HepG2 (cell line): ENCODE results near the gene SERINC2. TPM values are rescaled to one million over a fixed set of nuclear protein-coding genes. Genes with fewer than 3 reads are reported as not detected.

Experiments
- ARNT2 ChIP-seq: sonication (generic); formaldehyde crosslinking; IDR thresholded peaks from 2 replicates; pipeline ENCODE4 v1.8.0; 2022; ENCODE audit warnings: mild to moderate bottlenecking, low read depth, missing genetic modification reagents, moderate library complexity
- EHMT2 ChIP-seq: fragments of 200-600 bp; sonication (generic); IDR thresholded peaks from 2 replicates; pipeline ENCODE4 v1.7.0; 2017; ENCODE audit warnings: antibody characterized with exemption, low read depth, low read length, borderline replicate concordance
- HBP1 ChIP-seq: IDR thresholded peaks from 2 replicates; pipeline ENCODE4 v1.6.1; 2016; ENCODE audit warnings: low read depth, control low read depth
- MEF2D ChIP-seq: sonication (generic); formaldehyde crosslinking; IDR thresholded peaks from 2 replicates; pipeline ENCODE4 v1.5.1; 2020; ENCODE audit warnings: mild to moderate bottlenecking, missing genetic modification reagents
- SNAI1 ChIP-seq: sonication (generic); formaldehyde crosslinking; IDR thresholded peaks from 2 replicates; pipeline ENCODE4 v1.5.0; 2020; ENCODE audit warnings: mild to moderate bottlenecking, missing genetic modification reagents, borderline replicate concordance
- TEAD2 ChIP-seq: sonication (generic); formaldehyde crosslinking; IDR thresholded peaks from 2 replicates; pipeline ENCODE4 v1.9.0; 2021; ENCODE audit warnings: missing genetic modification reagents
- UBTF ChIP-seq: sonication (generic); formaldehyde crosslinking; IDR thresholded peaks from 2 replicates; pipeline ENCODE4 v1.4.0; 2020; ENCODE audit warnings: mild to moderate bottlenecking, missing genetic modification reagents
- ZFP90 ChIP-seq: sonication (generic); formaldehyde crosslinking; IDR thresholded peaks from 2 replicates; pipeline ENCODE4 v1.8.0; 2022; ENCODE audit warnings: missing genetic modification reagents, mild to moderate bottlenecking, inconsistent platforms, borderline replicate concordance
- ZKSCAN1 ChIP-seq: fragments of 150-350 bp; IDR thresholded peaks from 2 replicates; pipeline ENCODE4 v1.6.1; 2014; ENCODE audit warnings: low read length
- ZNF274 ChIP-seq: sonication (generic); formaldehyde crosslinking; IDR thresholded peaks from 2 replicates; pipeline ENCODE4 v1.5.1; 2020; ENCODE audit warnings: mild to moderate bottlenecking, missing genetic modification reagents
- ZNF329 ChIP-seq: sonication (generic); formaldehyde crosslinking; IDR thresholded peaks from 2 replicates; pipeline ENCODE4 v1.9.0; 2021; ENCODE audit warnings: low read depth, mild to moderate bottlenecking, missing genetic modification reagents
- ZNF33B ChIP-seq: sonication (generic); formaldehyde crosslinking; IDR thresholded peaks from 2 replicates; pipeline ENCODE4 v1.5.1; 2020; ENCODE audit warnings: mild to moderate bottlenecking, missing genetic modification reagents
- ZUFSP ChIP-seq: sonication (generic); formaldehyde crosslinking; IDR thresholded peaks from 2 replicates; pipeline ENCODE4 v1.9.0; 2021; ENCODE audit warnings: missing genetic modification reagents, mild to moderate bottlenecking, borderline replicate concordance
- polyA plus RNA-seq, 8 experiments: library from polyadenylated mRNA; depleted of rRNA in 3 of 8; stranded (reverse) in 7 of 8; unstranded in 1 of 8; fragments of >200 nt; fragmentation: Illumina TruSeq in 4 of 8; extraction: Trizol in 4 of 8; gene quantifications; 2 replicates each; pipeline versions ENCODE4 v1.2.1 to v1.2.3, GENCODE V29; 2011 to 2016; ENCODE audit warnings: low read depth in 4 of 8, missing spikeins in 1 of 8, mixed read lengths in 1 of 8; ENCODE audit not compliant: insufficient read depth in 1 of 8
- total RNA-seq, 5 experiments: library from RNA; depleted of rRNA; stranded (reverse); fragments of >200 nt; fragmentation: Illumina TruSeq; extraction: Trizol; gene quantifications; 2 replicates each; pipeline ENCODE4 v1.2.3, GENCODE V29; 2016; ENCODE audit warnings: low read depth in 1 of 5
- TF ChIP-seq, protein P1 (sequence below): IDR thresholded peaks from 2 replicates; pipeline ENCODE4 v1.4.0; 2020; ENCODE audit warnings: mild to moderate bottlenecking, missing genetic modification reagents
- TF ChIP-seq, protein P2 (sequence below): sonication (generic); formaldehyde crosslinking; conservative IDR thresholded peaks from 2 replicates; pipeline ENCODE4 v1.4.0; 2020; ENCODE audit warnings: missing genetic modification reagents
- TF ChIP-seq, protein P3 (sequence below): sonication (generic); formaldehyde crosslinking; IDR thresholded peaks from 2 replicates; pipeline ENCODE4 v1.9.0; 2022; ENCODE audit warnings: low read depth, missing genetic modification reagents

SERINC2 gene
- total and polyA plus RNA-seq, 2 of the 13 experiments (the other 11 are each of a cell fraction or from before 2014, with no cell fraction given) = 4.8 to 126 TPM

DNA sequence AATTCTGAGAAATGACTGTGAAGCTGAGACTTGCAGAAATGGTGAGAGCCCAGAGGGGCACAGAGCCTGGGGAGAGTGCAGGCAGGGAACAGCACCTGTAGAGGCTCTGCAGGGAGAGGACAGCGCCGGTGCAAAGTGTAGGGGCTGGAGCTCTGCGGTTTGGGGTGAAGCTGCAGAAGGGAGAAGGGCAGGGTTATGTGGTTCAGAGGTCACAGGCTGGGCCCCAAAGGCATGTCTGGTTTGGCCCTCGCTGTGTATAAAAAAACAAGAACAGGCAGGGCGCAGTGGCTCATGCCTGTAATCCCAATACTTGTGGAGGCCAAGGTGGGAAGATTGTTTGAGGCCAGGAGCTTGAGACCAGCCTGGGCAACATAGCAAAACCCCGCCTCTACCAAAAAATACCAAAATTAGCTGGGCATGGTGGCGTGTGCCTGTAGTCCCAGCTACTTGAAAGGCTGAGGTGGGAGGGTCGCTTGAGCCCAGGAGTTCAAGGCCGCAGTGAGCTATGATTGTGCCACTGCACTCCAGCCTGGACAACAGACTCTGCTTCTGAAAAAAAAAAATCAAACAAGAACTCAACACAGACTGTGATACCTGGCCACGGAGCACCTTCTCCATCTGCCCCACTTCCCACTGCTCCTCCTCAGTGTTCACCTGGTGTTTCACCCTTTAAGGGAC is 29.1 kb downstream of the SERINC2 start (continued):
- TF ChIP-seq, protein P1, sequence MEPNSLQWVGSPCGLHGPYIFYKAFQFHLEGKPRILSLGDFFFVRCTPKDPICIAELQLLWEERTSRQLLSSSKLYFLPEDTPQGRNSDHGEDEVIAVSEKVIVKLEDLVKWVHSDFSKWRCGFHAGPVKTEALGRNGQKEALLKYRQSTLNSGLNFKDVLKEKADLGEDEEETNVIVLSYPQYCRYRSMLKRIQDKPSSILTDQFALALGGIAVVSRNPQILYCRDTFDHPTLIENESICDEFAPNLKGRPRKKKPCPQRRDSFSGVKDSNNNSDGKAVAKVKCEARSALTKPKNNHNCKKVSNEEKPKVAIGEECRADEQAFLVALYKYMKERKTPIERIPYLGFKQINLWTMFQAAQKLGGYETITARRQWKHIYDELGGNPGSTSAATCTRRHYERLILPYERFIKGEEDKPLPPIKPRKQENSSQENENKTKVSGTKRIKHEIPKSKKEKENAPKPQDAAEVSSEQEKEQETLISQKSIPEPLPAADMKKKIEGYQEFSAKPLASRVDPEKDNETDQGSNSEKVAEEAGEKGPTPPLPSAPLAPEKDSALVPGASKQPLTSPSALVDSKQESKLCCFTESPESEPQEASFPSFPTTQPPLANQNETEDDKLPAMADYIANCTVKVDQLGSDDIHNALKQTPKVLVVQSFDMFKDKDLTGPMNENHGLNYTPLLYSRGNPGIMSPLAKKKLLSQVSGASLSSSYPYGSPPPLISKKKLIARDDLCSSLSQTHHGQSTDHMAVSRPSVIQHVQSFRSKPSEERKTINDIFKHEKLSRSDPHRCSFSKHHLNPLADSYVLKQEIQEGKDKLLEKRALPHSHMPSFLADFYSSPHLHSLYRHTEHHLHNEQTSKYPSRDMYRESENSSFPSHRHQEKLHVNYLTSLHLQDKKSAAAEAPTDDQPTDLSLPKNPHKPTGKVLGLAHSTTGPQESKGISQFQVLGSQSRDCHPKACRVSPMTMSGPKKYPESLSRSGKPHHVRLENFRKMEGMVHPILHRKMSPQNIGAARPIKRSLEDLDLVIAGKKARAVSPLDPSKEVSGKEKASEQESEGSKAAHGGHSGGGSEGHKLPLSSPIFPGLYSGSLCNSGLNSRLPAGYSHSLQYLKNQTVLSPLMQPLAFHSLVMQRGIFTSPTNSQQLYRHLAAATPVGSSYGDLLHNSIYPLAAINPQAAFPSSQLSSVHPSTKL (CRISPR knock-in tag) = peak; percentile 67
- TF ChIP-seq, protein P2, sequence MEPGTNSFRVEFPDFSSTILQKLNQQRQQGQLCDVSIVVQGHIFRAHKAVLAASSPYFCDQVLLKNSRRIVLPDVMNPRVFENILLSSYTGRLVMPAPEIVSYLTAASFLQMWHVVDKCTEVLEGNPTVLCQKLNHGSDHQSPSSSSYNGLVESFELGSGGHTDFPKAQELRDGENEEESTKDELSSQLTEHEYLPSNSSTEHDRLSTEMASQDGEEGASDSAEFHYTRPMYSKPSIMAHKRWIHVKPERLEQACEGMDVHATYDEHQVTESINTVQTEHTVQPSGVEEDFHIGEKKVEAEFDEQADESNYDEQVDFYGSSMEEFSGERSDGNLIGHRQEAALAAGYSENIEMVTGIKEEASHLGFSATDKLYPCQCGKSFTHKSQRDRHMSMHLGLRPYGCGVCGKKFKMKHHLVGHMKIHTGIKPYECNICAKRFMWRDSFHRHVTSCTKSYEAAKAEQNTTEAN (CRISPR knock-in tag) = no peak
- no peak for TF ChIP-seq ARNT2 (CRISPR knock-in tag)
- TF ChIP-seq ZNF33B (CRISPR knock-in tag) = no peak
- no peak for TF ChIP-seq ZNF329 (CRISPR knock-in tag)
- TF ChIP-seq, protein P3, sequence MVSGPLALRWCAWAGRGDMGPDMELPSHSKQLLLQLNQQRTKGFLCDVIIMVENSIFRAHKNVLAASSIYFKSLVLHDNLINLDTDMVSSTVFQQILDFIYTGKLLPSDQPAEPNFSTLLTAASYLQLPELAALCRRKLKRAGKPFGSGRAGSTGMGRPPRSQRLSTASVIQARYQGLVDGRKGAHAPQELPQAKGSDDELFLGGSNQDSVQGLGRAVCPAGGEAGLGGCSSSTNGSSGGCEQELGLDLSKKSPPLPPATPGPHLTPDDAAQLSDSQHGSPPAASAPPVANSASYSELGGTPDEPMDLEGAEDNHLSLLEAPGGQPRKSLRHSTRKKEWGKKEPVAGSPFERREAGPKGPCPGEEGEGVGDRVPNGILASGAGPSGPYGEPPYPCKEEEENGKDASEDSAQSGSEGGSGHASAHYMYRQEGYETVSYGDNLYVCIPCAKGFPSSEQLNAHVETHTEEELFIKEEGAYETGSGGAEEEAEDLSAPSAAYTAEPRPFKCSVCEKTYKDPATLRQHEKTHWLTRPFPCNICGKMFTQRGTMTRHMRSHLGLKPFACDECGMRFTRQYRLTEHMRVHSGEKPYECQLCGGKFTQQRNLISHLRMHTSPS (CRISPR knock-in tag) = peak; percentile 84
- no peak for TF ChIP-seq TEAD2 (CRISPR knock-in tag)
- TF ChIP-seq MEF2D (CRISPR knock-in tag) = no peak; the same call in none of the 2 replicates
- TF ChIP-seq ZFP90 = peak; percentile 100
- no peak for TF ChIP-seq SNAI1 (CRISPR knock-in tag)
- no peak; the same call in 1 of the 2 replicates for TF ChIP-seq HBP1
- TF ChIP-seq ZNF274 (CRISPR knock-in tag) = no peak
- no peak for TF ChIP-seq UBTF
- no peak for TF ChIP-seq EHMT2
- TF ChIP-seq ZKSCAN1 = no peak
- TF ChIP-seq ZUFSP = no peak
